Stomach (tissue), 9 donors: Measurements from ENCODE around the gene TBC1D2. TPM values are rescaled to one million over a fixed set of nuclear protein-coding genes. Genes with fewer than 3 reads are reported as not detected.

Experiments
- DNase-seq, 2 donors: peaks; one replicate each; pipeline versions ENCODE4 v3.0.0 to v3.0.0-alpha.2; 2013 to 2019
- H3K27ac ChIP-seq, 5 donors: fragments of 200-600 bp in 4 of 5; sonication (generic) in 4 of 5; one replicate each; pipeline ENCODE4 v1.5.1; 2013 to 2019; ENCODE audit warnings: mild to moderate bottlenecking in 1 of 5, moderate library complexity in 1 of 5
- H3K27me3 ChIP-seq, 3 donors: fragments of 200-600 bp; sonication (generic); one replicate each; pipeline ENCODE4 v1.5.1; 2017 to 2019; ENCODE audit warnings: mixed run types in 1 of 3
- H3K36me3 ChIP-seq, 4 donors: fragments of 200-600 bp; sonication (generic); 1 replicate in 3 of 4; 2 replicates in 1 of 4; pipeline ENCODE4 v1.5.1; 2016 to 2019
- H3K4me1 ChIP-seq, 4 donors: fragments of 200-600 bp; sonication (generic); one replicate each; pipeline ENCODE4 v1.5.1; 2016 to 2019
- H3K4me3 ChIP-seq, 4 donors: fragments of 200-600 bp; sonication (generic) in 3 of 4; one replicate each; pipeline ENCODE4 v1.5.1; 2016 to 2019; ENCODE audit warnings: mild to moderate bottlenecking in 1 of 4
- H3K9me3 ChIP-seq, 4 donors: fragments of 200-600 bp; sonication (generic); one replicate each; pipeline ENCODE4 v1.5.1; 2016 to 2019
- CTCF ChIP-seq, 7 experiments: fragments of 450-650 bp in 4 of 7; fragments of 200-600 bp in 3 of 7; sonication (generic) in 3 of 7; IDR thresholded peaks; one replicate each; pipeline ENCODE4 v1.5.1; 2016 to 2019; ENCODE audit warnings: antibody characterized with exemption in 7 of 7, control low read depth in 2 of 7, mild to moderate bottlenecking in 1 of 7
- EP300 ChIP-seq: sonication (generic); formaldehyde crosslinking; IDR thresholded peaks from one replicate; pipeline ENCODE4 v1.6.1; 2017; ENCODE audit warnings: antibody characterized with exemption
- POLR2A ChIP-seq, 4 donors: fragments of 450-650 bp; IDR thresholded peaks; one replicate each; pipeline ENCODE4 v1.6.1; 2016; ENCODE audit warnings: antibody characterized with exemption in 4 of 4, control low read depth in 2 of 4, mild to moderate bottlenecking in 1 of 4, moderate library complexity in 1 of 4
- POLR2AphosphoS5 ChIP-seq, 3 donors: sonication (generic); formaldehyde crosslinking; IDR thresholded peaks; one replicate each; pipeline ENCODE4 v1.6.1; 2016; ENCODE audit warnings: antibody characterized with exemption in 3 of 3
- WGBS, 5 donors: extraction: QIAGEN DNeasy Blood & Tissue Kit in 3 of 5; methylation state at CpG; one replicate each; pipeline versions ENCODE4 v1.1.5 to v1.1.7; 2013 to 2018; 5-methylcytosine and 5-hydroxymethylcytosine counted together
- intact Hi-C: fragments of 100-400 bp; cut with DNase I; formaldehyde crosslinking; loops from one replicate; pipeline ENCODE4 v1.15.1; 2023; ENCODE audit warnings: low total_unique reads
- polyA plus RNA-seq, 3 donors: library from polyadenylated mRNA; stranded (reverse); fragments of 200-250 nt; gene quantifications; one replicate each; pipeline ENCODE4 v1.2.3, GENCODE V29; 2013
- total RNA-seq, 5 donors: library from RNA; depleted of rRNA; stranded (reverse); fragments of >200 nt; gene quantifications; one replicate each; pipeline versions ENCODE4 v1.1.0 to v1.2.3, GENCODE V29; 2014 to 2016
- donor health status: healthy with polysubstance abuse.
- donor health status: Bipolar disorder and iron deficiency.
- donor health status: healthy.

The TBC1D2 gene
- total and polyA plus RNA-seq, 8 donors, result 2.9 to 36.4 (median 15.9) TPM

- Histone ChIP-seq H3K36me3 (peaks cover 0 to 10% (median under 1%) of the 10 kb centered on the region in 4 donors), H3K27ac (peak overlapping the region; percentile 84 to 89 (median 87)), H3K4me3 (peak overlapping the region; percentile 61 to 77 (median 68)), H3K4me1 (peaks cover 12 to 31% (median 20%) of the 10 kb centered on the region in 4 donors), H3K9me3 (no peaks in the 10 kb centered on the region), H3K27me3 (no peaks in the 10 kb centered on the region)
- intact Hi-C loops, result no loop called here
- TF ChIP-seq CTCF (IDR thresholded peaks at IDR 0.05) (no peak), POLR2AphosphoS5 (IDR thresholded peaks at IDR 0.05) (no peak), EP300 (no peak), POLR2A (IDR thresholded peaks at IDR 0.05) (no peak)
- no peak for DNase-seq
- WGBS, 5 donors, result 34 to 47% (median 39%) methylated on average over 8 of the region's 8 CpGs
Measured at GRCh38 chr9:98193336-98193944, 62.0 kb downstream of the TBC1D2 start.

DNA sequence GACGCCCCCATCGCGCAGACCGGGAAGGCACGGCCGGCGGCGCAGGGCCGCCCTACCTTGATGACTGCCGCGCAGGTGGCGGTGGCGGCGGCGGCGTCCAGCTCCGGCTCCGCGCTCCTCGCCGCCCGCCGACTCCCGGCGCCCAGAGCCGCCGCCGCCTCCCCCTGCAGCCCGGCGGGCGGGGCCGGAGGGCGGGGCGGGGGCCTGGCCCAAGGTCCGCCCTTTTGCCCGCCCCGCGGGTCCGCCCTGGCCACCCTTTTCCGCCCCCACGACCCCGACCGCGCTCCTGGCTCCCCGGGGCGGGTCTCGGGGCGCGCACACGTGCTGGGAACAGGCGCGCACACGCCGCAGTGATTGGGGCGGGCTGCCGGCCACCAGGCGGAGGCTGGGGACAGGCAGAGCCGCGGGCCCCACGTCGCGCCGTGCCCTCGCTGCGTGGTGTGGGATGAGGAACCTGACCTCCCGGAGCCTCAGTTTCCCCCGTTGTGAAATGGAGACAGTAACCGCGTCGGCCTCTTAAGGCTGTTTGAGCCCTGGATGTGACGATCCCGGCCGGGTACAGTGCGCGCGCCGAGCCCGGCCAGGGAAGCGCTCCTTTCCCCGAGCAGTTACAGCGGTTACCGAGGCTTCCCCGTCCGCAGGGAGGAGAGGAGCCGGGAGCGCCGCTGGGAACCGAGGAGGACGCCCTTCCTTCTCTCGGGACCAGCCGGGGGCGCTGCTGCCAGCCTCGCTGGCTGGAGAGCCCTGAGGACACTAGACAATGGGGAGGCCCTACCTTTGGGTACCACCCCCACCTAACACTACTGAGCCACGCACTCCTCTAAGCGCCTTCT is 62.7 kb downstream of the TBC1D2 start, which contains the start of gene CORO2A:
TSS of gene CORO2A (minus strand) at position 135 of the 833 bp plus-strand sequence. CDS start 34,977 bp downstream, outside the sequence.
- no peaks in the 10 kb centered on the region for H3K9me3 ChIP-seq
- peak within 1 kb of the TSS; percentile 61 to 77 (median 68) for H3K4me3 ChIP-seq
- H3K27ac ChIP-seq, result peak within 1 kb of the TSS; percentile 84 to 89 (median 87)
- peaks cover 12 to 31% (median 20%) of the 10 kb centered on the region in 4 donors for H3K4me1 ChIP-seq
- WGBS, 5 donors, result 0 to 2% (median 1%) methylated on average over 26 to 95 of the region's 95 CpGs
- intact Hi-C loops, result no loop called here
- H3K36me3 ChIP-seq, result peaks cover 0 to 3% (median 0%) of the 10 kb centered on the region in 4 donors
- TF ChIP-seq POLR2A (IDR thresholded peaks at IDR 0.05), result no peak
- TF ChIP-seq CTCF (IDR thresholded peaks at IDR 0.05), result peak in 3 of 7 experiments; percentile 19 to 46 (median 35)
- peak in 2 of 3 donors; percentile 74 to 84 for TF ChIP-seq POLR2AphosphoS5 (IDR thresholded peaks at IDR 0.05)
- DNase-seq, result peak; percentile 88 to 94
- H3K27me3 ChIP-seq, result no peaks in the 10 kb centered on the region

GRCh38 chr9:98191671-98192502 is 63.6 kb downstream of the TBC1D2 start:
- Histone ChIP-seq H3K4me1 (peaks cover 12 to 31% (median 20%) of the 10 kb centered on the region in 4 donors), H3K9me3 (no peaks in the 10 kb centered on the region), H3K27me3 (no peaks in the 10 kb centered on the region), H3K27ac (peak overlapping the region; percentile 69 to 88 (median 84)), H3K36me3 (no peaks in the 10 kb centered on the region), H3K4me3 (peak overlapping the region; percentile 61 to 77 (median 68))
- 7 to 40% (median 10%) methylated on average over 6 to 47 of the region's 47 CpGs for WGBS, 5 donors
- intact Hi-C loops, result no loop called here
- no peak for TF ChIP-seq POLR2AphosphoS5 (IDR thresholded peaks at IDR 0.05)
- peak; percentile 48 to 78 for DNase-seq

DNA sequence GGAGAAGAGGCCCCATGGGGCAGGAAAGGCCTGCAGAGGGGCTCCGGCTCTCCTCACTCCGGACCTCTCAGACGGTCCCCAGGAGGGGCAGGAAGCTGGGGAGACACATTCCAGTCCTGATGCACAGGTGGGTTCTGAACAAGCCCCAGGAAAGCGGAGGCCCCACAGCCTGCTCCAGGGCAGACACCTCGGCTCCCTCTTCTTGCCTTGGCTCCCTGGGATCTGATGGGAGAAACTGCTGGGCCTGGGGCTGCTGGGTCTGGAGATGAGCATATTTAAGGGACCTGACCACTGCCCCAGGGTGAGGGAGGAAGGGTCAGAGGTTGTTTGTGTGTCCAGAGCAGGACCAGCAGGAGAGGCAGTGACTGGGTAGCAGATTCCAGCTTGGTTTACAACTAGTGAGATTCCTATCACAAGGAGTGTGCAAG is 64.3 kb downstream of the TBC1D2 start:
- Histone ChIP-seq H3K4me3 (peak overlapping the region in 3 of 4 donors; percentile 61 to 77 (median 72)), H3K36me3 (no peaks in the 10 kb centered on the region), H3K4me1 (peaks cover 12 to 31% (median 20%) of the 10 kb centered on the region in 4 donors), H3K9me3 (no peaks in the 10 kb centered on the region), H3K27ac (peak overlapping the region in 3 of 5 donors; percentile 69 to 87 (median 84)), H3K27me3 (no peaks in the 10 kb centered on the region)
- DNase-seq, result no peak
- TF ChIP-seq POLR2AphosphoS5 (IDR thresholded peaks at IDR 0.05) (no peak), EP300 (no peak), POLR2A (IDR thresholded peaks at IDR 0.05) (no peak), CTCF (IDR thresholded peaks at IDR 0.05) (no peak)
- intact Hi-C loops, result no loop called here
- 40 to 83% (median 70%) methylated on average over 3 to 5 of the region's 5 CpGs for WGBS, 5 donors
